GM19099 (cell line): ENCODE data around the gene KCNJ2.

Experiments used
- POLR2A ChIP-seq: IDR thresholded peaks from 3 replicates; pipeline ENCODE4 v1.6.1; 2011; ENCODE audit warnings: low read depth; ENCODE audit not compliant: insufficient read length; ENCODE audit errors: extremely low read depth

Gene KCNJ2

GRCh38 chr17:70207184-70207583 is 37.9 kb downstream of the KCNJ2 start:
- no peak for TF ChIP-seq POLR2A

GRCh38 chr17:70208080-70208794 is 38.9 kb downstream of the KCNJ2 start:
- no peak for TF ChIP-seq POLR2A

- TF ChIP-seq POLR2A = no peak
These were observed 39.7 kb downstream of the KCNJ2 start for GRCh38 chr17:70208825-70209555.

- TF ChIP-seq POLR2A = no peak
These were observed 46.3 kb downstream of the KCNJ2 start for GRCh38 chr17:70215656-70216055.

GRCh38 chr17:70217571-70217970 is 48.2 kb downstream of the KCNJ2 start:
- no peak for TF ChIP-seq POLR2A

GRCh38 chr17:70225276-70225675 is 55.9 kb downstream of the KCNJ2 start:
- no peak for TF ChIP-seq POLR2A
